CD4-positive, alpha-beta T cell treated with Interleukin-12 subunit alpha and Interleukin-12 subunit beta, for 1 hour (primary cell): Measurements from ENCODE around the gene EFCAB8.

Source experiments
- DNase-seq: peaks from one replicate; pipeline ENCODE4 v3.0.0-alpha.2; 2020

The EFCAB8 gene

DNA sequence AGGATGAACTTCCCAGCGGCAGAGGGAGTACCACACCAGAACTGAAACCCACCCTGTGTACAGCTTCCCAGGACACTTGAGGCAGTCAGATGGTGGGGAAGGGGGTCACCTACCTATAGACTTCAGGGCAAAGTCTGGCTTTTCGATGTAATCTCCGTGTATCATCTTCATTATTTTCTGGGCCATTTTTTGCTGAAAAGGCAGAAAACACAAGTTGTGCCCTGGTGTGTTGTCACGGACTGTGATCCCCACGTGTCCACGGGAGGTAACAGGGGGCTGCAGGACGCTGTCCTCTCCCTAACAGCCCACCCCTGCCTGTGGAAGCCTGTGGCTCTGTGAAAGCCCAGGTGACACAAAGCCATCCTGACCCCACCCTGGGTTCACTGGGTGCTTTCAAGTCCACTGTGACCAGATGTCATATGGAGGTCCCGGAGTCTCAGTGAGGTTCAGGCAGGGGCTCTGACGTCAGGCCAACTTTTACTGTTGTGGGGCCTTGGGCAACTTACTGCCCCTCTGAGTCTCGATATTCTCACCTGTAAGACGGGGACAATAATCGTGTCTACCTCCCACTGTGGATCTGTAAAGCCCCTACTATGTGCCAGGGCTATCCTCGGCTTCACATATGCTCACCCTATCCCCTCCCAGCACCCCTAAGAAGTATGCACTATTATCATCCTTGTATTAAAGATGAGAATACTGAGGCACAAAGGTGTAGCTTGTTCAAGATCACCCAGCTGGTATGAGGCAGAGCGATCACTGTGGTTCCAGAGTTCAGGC, 131.0 kb downstream of the EFCAB8 start:
- DNase-seq: no peak

DNA sequence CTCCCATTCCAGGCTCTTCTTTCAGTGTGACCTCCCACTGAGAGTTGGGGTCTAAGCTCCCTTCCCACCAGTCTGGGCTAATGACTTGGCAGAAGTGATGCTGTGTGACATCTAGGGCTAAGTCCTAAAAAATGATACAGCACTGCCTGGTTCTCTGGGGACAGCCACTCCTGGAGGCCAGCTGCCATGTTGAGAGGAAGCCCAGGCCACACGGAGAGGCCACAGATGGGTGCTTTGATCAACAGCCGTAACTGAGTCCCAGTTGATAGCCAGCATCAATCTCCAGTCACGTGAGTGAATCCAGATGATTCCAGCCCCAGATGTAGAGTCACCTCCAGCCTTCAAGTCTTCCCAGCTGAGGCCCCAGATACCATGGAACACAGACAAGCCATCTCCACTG, 131.7 kb downstream of the EFCAB8 start:
- no peak for DNase-seq

DNA sequence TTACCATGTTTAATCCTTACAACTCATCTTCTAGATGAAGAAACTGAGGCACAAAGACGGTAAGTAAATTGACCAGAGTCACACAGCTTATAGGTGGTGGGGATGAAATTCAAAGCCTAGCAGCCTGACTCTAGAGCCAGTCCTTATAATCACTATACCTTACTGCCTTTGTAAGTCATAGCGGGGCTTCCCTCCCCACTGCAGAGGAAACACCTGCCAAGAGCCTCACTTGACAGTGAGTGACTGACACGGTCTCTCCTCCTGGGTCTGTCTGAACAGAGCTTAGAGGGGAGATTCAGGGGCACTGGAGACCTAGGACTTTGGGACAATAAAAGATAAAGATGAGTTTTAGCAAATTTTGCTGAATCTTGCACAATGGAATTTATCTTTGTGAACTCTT, 132.7 kb downstream of the EFCAB8 start:
- no peak for DNase-seq

DNA sequence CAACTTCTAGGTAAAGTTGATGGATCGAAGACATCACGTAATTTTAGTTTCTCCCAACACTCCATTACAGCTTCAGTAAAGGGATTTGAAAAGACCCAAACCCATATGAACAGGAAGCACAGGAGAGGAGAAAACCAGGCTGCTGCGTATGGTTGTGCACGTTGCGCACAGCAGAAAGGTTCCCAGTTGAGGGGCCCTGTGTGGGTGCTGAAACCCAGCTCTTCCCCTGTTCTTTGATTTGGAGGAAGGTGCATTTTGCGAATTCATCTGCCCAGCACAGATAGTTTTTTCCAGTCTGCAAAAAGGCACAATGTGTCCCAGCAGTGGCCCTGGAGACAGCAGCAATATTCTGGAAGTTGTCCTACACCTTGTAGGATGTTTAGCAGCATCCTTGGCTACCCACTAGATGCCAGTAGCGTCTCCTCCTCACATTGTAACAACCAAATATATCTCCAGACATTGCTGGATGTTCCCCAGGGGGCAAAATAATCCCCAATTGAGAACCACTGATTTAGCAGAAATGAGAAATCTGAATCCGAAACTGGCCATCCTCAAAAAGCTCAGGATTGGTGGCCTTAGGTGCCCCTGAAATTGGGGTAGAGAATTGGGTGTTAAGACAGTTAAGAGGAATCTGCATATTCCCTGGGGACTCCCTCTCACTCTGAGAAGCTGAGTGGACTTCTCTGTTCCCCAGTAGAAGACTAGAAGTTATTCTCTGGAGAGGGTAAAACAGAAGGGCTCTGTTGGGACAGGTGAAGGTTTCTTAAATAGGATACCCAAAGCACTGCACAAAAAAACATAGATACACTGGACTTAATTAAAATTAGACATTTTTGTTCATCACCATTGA, 133.3 kb downstream of the EFCAB8 start:
- no peak for DNase-seq

DNA sequence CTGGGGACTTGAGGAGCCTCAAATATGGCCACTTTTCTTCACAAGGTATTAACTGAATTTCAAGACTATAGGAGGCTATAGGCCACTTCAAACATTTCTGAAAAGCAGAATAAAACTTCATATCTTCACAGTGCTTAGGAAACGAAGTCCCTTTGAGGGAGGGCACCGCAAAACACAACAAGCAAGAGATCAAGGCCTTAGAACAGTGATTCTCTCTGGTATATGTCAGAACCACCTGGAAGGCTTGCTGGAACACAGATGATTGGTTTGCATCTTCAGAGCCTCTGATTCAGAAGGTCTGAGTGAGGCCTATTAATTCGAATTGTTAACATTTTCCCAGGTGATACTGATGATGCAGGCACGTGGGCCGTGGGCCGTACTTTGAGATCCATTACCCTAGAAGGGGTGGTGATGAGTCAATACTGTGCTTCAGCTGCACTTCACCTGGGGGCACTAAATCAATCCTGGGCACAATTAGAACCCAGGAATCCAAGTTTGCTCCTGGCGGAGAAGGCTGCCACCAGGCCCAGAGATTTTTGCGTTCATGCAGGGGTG, 134.8 kb downstream of the EFCAB8 start:
- no peak for DNase-seq

DNA sequence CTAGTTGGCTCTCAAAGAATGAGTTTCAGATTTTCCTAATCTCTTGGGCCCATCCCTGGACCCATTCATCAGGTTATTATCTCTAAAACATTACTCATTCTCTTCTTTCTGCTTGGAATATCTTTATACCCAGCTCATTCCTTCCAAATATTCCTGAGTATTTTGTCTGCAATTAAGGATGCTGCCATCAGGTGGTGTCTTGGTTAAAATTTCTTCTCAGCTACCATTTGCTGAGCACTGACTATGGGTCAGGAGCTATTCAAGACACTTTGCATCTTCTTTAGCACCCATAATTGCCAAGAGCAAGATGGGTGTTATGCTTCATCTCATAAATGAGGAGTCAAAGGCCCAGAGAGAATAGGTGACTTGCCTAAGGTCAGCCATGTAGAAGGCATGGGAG, 137.1 kb downstream of the EFCAB8 start:
- DNase-seq: no peak

DNA sequence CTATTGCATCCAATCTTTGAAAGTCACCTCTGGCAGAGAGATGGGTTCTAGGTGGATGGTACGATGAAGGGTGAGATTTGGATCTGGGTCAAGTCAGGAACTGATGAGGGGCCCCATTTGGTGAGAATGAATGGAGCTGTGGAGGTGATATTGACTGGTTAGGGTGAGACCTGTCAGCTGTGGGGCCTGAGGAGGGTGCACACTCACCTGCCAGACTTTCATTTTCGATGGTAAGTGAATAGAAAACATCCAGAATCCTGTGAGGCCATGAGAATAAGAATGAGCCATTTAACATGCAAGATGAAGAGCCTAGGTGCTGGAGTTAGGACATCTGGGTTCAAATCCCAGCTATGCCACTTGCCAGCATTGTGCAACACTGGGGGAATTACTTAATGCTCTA, 138.7 kb downstream of the EFCAB8 start:
- DNase-seq: no peak

DNA sequence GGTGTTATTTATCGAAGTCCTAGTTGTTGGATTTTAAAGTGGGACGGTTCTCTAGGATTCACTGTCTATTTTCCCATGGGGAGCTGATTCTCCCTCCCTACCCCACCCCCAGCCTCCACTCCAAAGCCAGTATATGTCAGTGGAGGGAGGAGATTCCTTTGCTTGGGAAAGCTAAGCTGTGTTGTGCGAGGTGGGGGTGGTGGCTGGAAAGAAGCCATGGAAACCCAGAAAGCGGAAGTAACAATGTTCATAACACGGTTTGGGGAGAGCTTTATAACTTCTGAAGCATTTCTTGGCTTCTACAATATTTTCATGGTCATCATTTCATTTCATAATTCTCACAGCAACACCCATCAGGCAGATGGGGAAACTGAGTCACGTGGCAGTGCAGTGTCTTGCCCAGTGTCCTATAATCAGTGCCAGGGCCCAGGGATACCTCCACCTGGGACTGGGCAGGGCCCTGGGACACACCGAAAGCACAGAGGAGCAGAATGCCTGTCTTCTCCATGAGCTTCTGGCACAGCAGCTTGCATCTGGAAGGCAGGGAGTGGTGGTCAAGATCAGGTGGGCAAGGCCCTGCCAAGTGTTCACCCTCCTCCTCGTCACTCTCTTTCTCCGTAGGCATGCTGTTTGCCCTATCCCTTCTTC, 141.0 kb downstream of the EFCAB8 start:
- no peak for DNase-seq

DNA sequence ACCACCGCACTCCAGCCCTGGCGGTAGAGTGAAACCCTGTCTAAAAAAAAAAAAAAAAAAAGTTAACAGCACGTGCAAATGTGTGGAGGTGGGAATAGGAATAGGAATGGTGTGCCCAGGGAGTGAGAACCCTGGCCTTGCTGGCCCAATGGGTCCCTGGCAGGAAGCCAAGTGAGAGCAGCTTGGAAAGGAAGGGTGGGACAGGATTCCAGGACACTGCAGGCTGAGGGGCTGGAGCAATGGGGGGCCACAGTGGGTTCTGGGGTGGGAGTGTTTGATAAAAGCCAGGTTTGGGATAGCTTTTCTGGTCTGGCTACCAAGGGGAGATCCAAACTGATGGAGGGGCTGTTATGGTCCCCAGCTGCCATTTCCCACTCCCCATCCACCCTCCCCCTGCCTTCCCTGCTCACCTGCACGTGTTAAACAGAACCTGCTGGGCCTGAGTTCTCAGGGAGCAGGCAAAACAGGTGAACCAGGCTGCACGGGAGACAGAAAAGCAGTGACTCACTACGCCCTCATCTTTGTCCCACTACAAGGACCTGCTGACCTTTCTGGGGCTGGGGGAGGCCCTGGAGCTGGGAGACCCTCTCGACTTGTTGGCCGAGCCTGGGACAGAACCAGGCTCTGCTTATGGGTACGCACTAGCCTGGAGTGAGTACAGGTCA, 142.2 kb downstream of the EFCAB8 start:
- DNase-seq: no peak

DNA sequence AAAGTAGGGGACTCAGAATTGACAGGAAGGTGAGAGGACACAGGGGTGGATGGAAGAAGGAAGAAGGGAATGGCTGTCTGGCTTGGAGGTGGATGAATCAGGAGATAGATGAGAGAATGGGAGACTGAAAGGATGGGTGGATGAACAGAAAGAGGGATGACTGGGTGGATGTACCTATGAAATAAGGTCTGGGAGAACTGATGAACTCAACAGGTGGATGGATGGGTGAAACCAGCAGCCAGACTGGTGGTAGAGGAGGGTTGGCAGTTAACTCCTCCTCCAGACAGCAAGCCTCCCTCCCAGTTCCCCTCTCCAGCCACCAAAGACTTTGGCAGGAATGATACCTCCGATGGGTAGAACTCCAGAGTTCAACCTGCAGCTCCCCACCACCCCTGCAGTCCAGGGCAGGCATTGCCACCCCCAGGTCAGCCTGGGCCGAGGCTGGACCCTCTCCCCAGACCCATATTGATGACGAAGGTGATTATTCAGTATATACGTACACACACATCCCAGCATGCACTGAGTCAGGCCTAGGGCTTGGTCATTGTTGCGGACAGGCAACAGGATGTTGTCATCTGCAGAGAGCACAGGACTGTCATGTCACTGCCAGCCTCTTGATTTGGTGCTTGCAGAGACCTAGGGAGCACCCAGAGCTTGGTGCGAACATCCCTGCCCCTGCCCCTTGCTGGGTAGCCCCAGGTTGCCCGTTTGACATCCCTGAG, 143.5 kb downstream of the EFCAB8 start:
- DNase-seq: no peak

DNA sequence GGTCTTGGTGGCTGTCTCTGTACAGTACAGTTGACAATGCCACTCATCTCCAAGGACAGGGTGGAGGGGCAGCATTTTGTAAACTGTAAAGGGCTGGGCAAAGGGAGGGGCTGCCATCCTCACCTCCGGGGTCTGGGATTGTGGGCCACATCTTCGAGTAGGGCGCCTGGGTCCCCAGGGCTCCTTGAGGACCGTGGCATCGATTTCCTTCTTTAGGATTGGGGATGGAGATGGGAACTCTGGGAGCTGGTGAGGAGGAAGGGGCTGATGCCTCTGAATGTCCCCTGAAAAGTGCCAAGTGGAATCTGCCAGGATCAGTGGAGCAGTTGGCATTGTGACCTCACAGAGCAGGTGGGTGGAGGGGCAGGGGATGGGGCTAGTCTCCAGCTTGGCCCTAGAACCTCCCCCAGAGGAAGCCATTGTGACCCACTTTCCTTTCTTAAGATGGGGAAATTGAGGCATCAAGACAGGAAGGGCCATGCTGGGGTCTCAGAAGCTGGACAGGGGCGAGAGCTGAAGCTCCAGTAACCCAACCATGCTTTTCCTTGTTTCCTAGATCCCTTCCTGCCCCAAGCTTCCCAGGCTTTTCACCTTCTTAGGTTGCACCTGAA, 145.5 kb downstream of the EFCAB8 start, which contains the start of gene SUN5:
Gene SUN5, minus strand, starts transcription at position 293 of the 611 bp plus-strand sequence. Its CDS starts 93 bp downstream, at position 200.
- no peak for DNase-seq

DNA sequence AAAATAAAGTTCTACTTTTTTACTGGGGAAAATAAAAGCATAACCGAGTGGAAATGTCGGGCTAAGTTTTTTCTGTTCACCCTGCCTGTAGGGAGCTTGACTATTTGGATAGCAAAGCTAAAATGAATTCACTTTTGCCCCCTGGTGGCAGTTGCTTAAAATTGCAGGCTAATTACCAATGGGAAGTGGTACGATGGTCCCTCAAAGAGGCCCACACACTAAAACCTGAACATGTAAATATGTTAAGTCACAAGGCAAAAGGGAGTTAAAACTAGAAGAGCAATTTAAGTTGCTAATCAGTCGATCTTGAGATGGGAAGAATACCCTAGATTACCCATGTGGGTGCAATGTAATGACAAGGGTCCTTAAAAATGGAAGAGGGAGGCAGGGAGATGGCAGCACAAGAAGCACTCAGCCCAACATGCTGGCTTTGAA, 146.4 kb downstream of the EFCAB8 start:
- DNase-seq: peak; percentile 49

DNA sequence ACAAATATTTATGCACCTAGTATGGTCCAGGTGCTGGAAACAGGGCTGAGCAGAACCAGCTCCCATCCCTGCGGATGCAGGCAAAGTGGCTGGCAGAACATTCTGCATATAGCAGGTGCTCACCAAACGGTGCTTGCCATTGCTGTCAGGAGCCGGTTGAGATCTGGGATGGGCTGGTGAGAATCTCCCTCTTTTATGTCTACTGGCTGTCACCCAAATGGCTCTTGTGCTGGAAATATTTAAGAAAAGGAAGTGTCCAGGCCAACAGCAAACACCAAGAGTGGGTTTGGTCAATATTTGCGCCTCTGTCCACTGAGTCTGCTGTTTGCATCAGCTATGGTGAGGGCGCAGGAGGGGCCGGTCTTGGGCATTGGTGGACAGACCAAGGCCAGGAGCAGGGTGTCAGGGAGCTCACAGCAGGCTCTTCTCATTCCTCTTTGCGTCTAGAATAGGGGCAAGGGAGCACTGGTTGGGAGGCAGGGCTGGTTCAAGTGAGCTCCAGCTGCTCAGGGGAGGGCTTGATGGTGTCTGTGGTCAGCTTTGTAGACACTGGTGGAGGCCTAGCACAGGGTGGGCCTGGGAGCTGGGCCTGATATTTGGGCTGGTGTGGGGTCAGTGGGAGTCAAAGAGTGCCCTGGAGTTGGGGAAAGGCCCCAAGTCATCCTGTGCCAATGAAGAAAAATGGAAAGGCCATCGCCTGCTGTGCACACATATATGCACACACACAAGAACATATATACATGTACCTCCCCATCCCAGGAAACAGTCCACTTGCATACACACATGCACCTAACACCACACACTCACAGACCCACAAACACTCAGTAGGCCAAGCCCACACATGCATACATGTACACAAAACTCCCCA, 147.4 kb downstream of the EFCAB8 start:
- no peak for DNase-seq

DNA sequence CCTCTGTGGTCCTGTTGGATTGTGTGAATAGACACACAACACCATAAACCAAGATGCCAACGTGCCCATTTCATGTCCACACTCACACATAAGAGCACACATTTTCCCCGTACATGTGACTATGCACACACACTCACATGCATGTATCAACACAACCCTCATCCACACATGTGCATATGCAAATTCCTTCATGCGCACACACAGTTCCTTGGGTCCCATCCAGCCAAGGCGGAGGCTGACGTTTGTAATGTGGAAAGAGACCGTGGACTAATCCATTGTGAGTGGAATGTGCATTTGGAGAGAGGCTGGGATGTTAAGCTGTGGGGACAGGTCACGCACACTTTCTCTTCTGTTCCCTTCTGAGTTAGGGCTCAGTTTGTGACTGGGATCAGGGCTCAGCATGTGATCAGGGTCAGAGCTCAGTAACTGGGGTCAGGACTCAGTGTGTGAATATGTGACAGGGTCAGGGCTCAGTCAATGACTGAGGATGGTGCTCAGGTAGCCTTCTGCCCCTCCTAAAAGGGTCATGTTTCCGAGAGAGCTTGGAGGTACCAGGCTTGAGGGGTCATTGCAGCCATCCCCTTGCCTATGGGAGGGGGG, 148.2 kb downstream of the EFCAB8 start:
- DNase-seq: no peak

DNA sequence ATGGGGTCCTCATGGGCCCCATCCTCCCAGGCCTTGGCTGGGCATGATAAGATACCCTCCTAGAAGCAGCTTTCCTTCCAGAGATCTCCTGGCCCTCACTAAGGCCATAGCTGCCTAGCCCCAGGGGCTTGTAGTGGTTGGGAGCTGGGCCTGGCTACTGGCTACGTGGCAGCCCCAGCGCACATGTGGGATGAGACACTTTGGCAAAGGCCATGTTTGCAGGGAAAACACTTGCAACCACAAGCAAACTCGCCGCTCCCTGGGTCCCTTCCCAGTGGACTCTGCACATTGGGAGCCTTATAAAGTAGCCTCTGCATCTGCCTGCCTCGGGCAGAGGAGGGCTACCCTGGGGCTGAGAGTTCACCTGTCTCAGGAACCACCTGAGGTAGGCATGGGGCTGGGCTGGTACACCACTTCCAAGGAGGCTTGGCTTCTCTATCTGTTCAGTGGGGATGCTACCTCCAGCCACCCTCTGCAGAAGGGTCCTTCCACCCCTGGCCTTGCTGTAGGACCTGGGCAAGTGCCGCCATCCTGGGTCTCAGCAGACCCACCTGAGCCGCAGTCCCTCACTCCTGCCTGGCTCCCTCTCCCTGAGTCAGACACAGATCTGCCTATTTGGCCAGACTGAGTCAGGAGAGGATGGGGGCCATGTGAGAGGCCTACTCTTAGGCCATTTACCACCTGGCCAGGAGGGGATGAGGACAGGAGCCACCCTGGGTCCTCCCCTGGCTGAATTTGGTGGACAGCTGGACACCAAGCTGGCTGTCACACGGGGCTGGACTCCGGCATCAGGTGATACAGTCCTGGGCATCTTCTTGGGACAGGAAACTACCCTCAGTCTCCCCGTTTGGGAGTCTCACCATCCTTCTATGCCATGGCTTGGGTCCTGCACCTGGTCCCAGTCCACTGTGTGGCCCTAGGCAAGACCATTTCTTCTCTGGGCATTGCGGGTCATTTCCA, 148.9 kb downstream of the EFCAB8 start, which contains the start of gene BPIFB2:
Gene BPIFB2, plus strand, starts transcription at position 329 of the 960 bp plus-strand sequence. CDS start 871 bp downstream, outside the sequence.
- DNase-seq: no peak

DNA sequence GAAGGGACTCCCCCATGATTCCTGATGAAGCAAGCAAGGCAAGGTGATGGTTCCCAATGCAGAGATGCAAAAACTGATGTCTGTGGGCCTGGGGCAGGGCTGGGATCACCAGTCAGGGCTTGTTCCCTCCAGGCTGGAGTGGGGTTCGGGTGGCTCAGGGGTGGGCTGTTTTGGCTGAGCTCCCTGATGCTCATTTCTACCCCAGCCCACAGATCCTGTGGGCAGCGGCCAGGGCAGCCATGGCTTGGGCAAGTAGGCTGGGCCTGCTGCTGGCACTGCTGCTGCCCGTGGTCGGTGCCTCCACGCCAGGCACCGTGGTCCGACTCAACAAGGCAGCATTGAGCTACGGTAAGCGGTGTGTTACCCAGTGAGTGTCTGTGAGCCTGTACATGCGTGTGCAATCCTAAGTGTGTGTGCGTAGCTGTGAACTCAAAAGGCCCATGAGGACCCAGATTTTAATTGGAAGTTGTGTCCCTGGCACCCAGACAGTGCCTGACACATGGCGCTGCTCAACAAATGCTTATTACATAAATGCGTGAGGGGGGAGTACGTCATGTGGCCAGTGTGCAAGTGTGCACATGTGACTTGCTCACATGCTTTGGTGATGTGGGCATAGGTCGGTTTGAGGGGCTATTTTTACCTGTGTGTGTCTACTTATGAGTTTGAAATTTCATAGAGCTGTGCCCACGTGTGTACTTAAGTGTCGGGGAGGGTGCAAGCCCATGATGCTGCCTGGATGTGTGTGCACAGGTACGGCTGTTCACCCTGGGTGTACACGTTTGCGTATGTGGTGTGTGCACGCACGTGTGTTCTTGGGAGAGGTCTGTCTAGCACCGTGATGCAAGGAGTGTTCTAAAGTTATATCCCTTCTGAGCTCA, 149.9 kb downstream of the EFCAB8 start:
- no peak for DNase-seq
